ENCODE measurements around the gene SNCA.

SNCA gene

DNA sequence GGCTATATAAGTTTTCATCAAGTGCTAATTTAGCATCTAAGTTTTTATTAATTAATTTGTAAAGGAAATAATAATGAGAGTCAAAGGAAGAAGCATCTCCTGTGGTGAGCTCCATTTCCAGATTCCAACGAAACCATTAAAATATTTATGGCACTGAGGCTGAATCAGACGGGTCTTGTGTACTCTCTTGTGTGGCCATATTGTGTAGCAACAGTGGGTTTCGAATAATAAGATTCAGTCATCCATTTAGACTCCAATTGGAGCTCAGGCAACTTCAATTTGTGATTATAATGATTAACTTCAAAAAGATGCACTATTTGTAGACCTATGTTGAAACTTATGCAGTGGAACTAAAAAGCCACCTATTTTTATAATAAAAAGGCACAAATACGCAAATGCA, 82.4 kb downstream of the SNCA start:
- DNase-seq (ENCODE audit: low read depth in 2 of 2) = no peak

DNA sequence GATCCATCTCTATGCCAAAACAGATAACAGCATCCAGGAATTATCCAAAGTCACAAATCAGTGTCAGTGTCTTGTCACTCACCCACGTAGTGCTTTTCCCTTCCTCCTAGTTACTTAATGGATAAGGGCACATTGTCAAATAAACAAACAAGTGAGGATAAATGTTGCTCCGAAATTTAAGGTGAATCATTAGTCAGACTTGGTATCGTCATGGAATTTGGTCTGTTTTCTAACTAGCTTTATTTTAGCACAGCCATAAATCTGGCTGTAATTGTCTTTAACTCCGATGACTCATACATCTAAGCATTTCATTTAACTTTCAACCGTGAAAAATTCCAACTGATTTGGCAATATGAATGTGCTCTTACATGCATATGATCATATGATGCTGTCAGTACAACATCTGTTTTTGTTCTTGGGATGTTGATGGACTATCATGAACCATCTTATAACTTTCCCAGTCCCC, 83.3 kb downstream of the SNCA start:
- DNase-seq (ENCODE audit: low read depth in 2 of 2) = no peak

DNA sequence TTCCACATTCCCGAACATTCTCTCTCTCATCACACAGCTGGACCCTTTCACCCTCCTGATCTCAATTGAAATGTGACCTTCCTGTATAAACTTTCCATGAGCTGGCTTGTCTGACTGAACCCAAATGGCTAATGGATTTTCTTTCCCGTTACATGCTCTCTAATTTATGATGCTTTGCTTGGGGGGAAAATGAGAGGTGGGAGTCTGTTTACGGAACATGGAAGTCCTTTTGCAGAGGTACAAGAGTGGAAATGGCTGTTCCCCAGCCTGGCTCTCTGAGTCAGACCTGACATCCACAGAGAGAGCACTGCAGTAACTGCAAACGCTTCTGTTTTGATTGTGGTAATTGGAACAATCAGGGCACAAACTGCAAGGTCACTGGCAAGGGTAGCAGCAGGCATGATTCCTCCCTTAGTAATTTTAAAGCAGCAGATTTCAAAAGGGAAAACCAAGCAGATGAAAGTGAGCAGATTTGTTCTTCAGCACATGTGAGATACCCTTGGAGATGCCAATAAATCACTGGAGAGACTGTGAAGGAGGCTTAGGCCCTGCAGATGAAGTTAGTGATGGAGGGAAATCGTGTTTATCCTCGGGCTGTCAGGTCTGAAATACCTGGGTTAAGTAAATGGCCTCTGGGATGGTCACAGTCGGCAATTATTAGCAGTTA, 83.9 kb downstream of the SNCA start:
- DNase-seq (ENCODE audit: low read depth in 2 of 2) = no peak

- no peak for DNase-seq (ENCODE audit: low read depth in 2 of 2)
Measured at GRCh38 chr4:89751416-89751815, 85.5 kb downstream of the SNCA start.

DNA sequence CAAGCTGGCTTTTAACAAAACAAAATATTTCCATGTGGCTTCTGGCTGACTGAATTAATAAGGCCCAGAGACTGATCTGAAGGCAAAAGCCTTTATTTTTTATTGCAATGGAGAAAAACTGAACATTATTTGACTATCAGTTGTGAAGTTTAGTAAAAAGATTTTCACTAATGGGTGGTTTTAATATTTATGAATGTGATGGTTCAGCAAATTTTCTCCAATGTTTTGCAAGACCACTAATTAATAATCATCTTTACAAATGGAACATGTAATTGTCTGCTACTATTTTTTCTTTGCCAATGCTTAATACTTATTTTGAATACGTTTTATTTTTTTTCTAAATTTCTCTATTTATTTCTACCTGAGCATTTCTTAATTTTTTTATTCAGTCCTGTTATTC, 90.6 kb downstream of the SNCA start:
- DNase-seq (ENCODE audit: low read depth in 2 of 2) = no peak

- no peak for DNase-seq (ENCODE audit: low read depth in 2 of 2)
Measured at GRCh38 chr4:89745708-89746107, 91.3 kb downstream of the SNCA start.

DNA sequence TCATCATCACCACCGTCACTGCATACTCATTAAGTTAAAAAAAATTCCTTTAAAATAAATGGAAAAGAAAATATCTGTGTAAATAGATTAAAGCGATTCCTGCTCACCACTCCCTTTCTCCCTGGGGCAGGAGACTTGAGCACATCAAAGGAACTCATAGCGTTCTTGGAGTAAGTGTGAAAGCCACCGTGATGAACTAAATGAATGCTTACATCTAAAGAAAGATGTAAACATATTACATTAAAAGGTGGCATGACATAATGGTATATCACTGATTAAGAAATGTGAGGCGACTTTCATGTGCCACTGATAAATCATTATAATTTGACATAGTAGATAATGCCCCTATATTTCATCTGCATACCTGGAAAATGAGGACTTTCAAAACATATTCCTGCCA, 92.0 kb downstream of the SNCA start:
- no peak for DNase-seq (ENCODE audit: low read depth in 2 of 2)

- no peak for DNase-seq (ENCODE audit: low read depth in 2 of 2)
Measured at GRCh38 chr4:89741768-89742167, 95.2 kb downstream of the SNCA start.

GRCh38 chr4:89739311-89739988, 97.5 kb downstream of the SNCA start:
- DNase-seq (ENCODE audit: low read depth in 2 of 2) = no peak

DNA sequence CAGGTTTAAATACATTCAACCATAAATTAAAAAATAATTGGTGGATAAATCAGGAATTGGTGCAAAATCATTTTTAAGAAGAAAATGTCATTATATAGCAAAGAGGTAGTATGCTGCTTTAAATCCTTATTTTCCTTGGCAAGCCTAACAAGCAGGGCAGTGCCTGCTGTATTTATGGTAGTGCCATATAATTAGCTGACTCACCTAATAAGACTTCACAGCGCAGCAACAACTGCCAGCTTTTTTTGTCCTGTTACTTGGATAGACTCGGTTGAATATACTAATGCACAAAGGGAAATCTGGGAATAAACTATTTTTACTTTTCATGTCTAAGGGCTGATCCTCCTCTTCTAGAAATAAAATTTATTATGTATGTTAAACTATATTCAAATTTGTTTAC, 99.1 kb downstream of the SNCA start:
- no peak for DNase-seq (ENCODE audit: low read depth in 2 of 2)

- no peak for DNase-seq (ENCODE audit: low read depth in 2 of 2)
Measured at GRCh38 chr4:89733946-89734345, 103.0 kb downstream of the SNCA start.

GRCh38 chr4:89727238-89727637, 109.7 kb downstream of the SNCA start:
- no peak for DNase-seq (ENCODE audit: low read depth in 2 of 2)

DNA sequence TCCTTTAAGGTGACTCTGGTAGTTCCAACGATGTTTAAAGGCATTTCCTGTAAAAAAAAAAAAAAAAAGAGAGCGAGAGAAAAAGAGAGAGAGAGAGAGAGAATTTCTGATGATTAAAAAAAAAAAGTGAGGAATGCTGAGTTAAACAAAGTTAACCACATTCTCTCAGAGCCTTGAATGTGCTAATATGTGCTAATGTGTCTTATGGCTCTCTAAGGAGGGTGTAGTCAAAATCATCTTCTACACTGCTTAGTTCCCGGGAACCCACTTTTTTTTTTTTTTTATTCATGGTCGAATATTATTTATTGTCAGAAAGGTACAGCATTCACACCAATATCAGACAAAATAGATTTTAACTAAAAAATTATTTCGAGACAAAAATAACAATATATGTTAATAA, 111.7 kb downstream of the SNCA start:
- DNase-seq (ENCODE audit: low read depth in 2 of 2) = no peak

DNA sequence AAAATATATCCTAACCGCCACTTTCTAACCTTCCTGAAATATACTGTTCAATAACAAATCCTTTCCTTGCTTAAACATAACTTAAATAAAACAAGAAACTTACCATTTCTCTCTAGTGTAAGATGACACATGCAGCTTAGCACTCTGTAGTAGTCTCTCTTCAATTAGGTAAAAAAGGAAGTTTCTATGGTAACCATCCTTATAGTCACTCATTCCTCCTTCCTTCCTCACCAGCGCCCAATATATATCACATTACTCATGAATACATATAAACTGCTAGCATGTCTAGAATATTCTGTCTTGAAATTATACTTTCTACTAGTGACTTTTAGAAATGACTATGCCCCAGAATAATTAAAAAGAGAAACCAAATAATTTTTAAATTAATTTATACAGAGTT, 112.2 kb downstream of the SNCA start:
- no peak for DNase-seq (ENCODE audit: low read depth in 2 of 2)

GRCh38 chr4:89723096-89723495, 113.9 kb downstream of the SNCA start:
- no peak for DNase-seq (ENCODE audit: low read depth in 2 of 2)

- no peak for DNase-seq (ENCODE audit: low read depth in 2 of 2)
Measured at GRCh38 chr4:89722517-89722916, 114.4 kb downstream of the SNCA start.

DNA sequence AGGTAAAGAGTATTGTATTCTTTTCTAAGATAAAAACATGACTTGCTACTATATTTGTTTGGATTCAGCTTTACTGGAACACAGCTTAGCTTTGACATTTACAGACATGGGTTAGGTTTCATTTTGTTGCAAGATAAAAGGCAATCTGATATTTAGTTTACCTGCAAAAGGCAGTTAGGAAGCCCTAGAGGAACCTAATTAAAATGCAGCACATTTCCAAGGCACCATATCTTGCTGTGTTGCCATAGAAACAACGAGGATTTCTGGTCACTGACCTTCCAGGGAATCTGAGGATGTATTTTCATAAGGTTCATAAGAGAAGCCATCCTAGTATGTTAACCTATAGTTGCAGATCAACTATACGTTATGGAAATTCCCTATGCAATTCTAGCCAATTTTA, 116.0 kb downstream of the SNCA start:
- DNase-seq (ENCODE audit: low read depth in 2 of 2) = no peak

GRCh38 chr4:89719536-89720090, 117.3 kb downstream of the SNCA start:
- DNase-seq (ENCODE audit: low read depth in 2 of 2) = no peak

GRCh38 chr4:89716893-89717292, 120.1 kb downstream of the SNCA start:
- DNase-seq (ENCODE audit: low read depth in 2 of 2) = no peak

GRCh38 chr4:89715631-89716030, 121.3 kb downstream of the SNCA start:
- DNase-seq (ENCODE audit: low read depth in 2 of 2) = no peak

GRCh38 chr4:89712827-89713226, 124.1 kb downstream of the SNCA start:
- no peak for DNase-seq (ENCODE audit: low read depth in 2 of 2)

DNA sequence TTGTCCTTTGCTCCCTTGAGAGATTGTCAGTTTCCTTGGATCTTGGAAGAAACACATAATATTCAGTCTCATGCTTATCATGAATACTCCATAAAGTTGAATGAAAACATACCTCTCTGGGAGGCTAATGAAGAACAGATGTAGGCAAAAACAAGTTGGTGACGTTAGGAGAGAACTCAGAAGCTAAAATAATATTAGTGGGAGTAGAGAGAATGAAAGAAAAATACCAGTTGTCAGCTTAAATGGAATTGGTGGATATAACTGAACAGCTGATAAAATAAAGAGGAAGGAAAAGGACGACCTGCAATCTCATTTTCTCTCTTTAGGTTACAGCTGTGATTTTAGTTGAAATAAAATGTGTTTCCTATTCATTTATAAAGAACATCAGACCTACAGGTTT, 124.8 kb downstream of the SNCA start:
- no peak for DNase-seq (ENCODE audit: low read depth in 2 of 2)

DNA sequence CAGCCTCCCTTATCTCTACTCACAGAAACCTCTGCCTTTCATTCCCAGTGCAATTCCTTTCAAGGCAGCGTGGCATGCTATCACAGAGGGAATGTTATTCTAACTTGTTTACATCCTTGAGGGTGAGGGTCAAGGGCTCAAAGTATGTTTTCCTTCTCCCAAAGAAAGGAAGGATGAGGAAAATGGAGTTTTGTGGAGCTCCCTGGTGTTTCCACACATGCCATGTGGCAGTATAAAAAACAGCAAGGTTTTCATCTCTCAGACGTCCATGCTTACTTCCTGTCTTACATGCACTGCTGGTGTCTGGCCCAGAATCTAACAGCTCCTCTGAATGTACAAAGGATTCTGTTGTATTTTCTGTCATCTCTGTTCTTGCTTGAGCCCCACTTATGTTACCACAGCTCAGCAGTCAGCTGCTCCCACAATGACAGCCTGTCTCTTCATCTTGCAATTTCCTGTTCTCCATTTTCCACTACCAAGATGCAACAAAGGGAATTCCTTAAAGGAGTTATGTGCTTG, 128.0 kb downstream of the SNCA start:
- DNase-seq (ENCODE audit: low read depth in 2 of 2) = no peak

Data from stimulated activated CD8-positive, alpha-beta memory T cell treated with anti-CD3 and anti-CD28 coated beads, Interleukin-7, amount 100 ng/mL, for 1 hour (primary cell).